ENCODE measurements around the gene KCNRG. TPM values are rescaled to one million over a fixed set of nuclear protein-coding genes. Genes with fewer than 3 reads are reported as not detected.

KCNRG gene
- polyA plus RNA-seq, 1 donor, result 0.76 TPM

GRCh38 chr13:50011461-50011860 lies 3.8 kb upstream of the KCNRG start:
- DNase-seq, result no peak
- WGBS (ENCODE audit: insufficient coverage, low lambda C conversion rate), result no CpG with 5 or more reads among the region's 1 CpG
- peaks cover 46% of the 10 kb centered on the region for H3K36me3 ChIP-seq (ENCODE audit: control insufficient read depth, insufficient read depth, low read length)

DNA sequence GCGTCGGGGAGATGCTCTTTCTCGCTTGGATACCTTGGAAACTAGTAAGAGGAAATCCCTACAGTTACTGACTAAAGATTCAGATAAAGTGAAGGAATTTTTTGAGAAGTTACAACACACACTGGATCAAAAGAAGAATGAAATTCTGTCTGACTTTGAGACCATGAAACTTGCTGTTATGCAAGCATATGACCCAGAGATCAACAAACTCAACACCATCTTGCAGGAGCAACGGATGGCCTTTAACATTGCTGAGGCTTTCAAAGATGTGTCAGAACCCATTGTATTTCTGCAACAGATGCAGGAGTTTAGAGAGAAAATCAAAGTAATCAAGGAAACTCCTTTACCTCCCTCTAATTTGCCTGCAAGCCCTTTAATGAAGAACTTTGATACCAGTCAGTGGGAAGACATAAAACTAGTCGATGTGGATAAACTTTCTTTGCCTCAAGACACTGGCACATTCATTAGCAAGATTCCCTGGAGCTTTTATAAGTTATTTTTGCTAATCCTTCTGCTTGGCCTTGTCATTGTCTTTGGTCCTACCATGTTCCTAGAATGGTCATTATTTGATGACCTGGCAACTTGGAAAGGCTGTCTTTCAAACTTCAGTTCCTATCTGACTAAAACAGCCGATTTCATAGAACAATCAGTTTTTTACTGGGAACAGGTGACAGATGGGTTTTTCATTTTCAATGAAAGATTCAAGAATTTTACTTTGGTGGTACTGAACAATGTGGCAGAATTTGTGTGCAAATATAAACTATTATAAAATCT lies 2.7 kb upstream of the KCNRG start:
- Histone ChIP-seq H3K4me3 (ENCODE audit: low read length) (no peak overlapping the region), H3K27ac (ENCODE audit: low read length) (no peak overlapping the region), H3K9me3 (ENCODE audit: control insufficient read depth, low read depth, low read length) (no peaks in the 10 kb centered on the region), H3K36me3 (ENCODE audit: control insufficient read depth, insufficient read depth, low read length) (peaks cover 46% of the 10 kb centered on the region), H3K4me1 (ENCODE audit: control insufficient read depth, insufficient read depth, low read length) (no peaks in the 10 kb centered on the region), H3K27me3 (ENCODE audit: control insufficient read depth, insufficient read depth, low read length) (no peaks in the 10 kb centered on the region)
- DNase-seq, result no peak
- WGBS (ENCODE audit: insufficient coverage, low lambda C conversion rate), result 86% methylated on average over 1 of the region's 6 CpGs

More at GRCh38 chr13:50011461-50011860, 3.8 kb upstream of the KCNRG start:
- Histone ChIP-seq H3K4me1 (ENCODE audit: control insufficient read depth, insufficient read depth, low read length) (no peaks in the 10 kb centered on the region), H3K9me3 (ENCODE audit: control insufficient read depth, low read depth, low read length) (no peaks in the 10 kb centered on the region), H3K27me3 (ENCODE audit: control insufficient read depth, insufficient read depth, low read length) (no peaks in the 10 kb centered on the region), H3K27ac (ENCODE audit: low read length) (no peak overlapping the region), H3K4me3 (ENCODE audit: low read length) (no peak overlapping the region)

- Histone ChIP-seq H3K4me1 (ENCODE audit: control insufficient read depth, insufficient read depth, low read length) (no peaks in the 10 kb centered on the region), H3K9me3 (ENCODE audit: control insufficient read depth, low read depth, low read length) (no peaks in the 10 kb centered on the region), H3K27ac (ENCODE audit: low read length) (no peak overlapping the region), H3K27me3 (ENCODE audit: control insufficient read depth, insufficient read depth, low read length) (no peaks in the 10 kb centered on the region), H3K36me3 (ENCODE audit: control insufficient read depth, insufficient read depth, low read length) (peaks cover 37% of the 10 kb centered on the region), H3K4me3 (ENCODE audit: low read length) (no peak overlapping the region)
- no peak for DNase-seq
- WGBS (ENCODE audit: insufficient coverage, low lambda C conversion rate), result 100% methylated on average over 1 of the region's 1 CpG
These were observed 858 bp upstream of the KCNRG start for GRCh38 chr13:50014386-50014785.

GRCh38 chr13:50015750-50016149 lies 506 bp downstream of the KCNRG start:
- no CpG with 5 or more reads among the region's 4 CpGs for WGBS (ENCODE audit: insufficient coverage, low lambda C conversion rate)
- Histone ChIP-seq H3K27ac (ENCODE audit: low read length) (no peak overlapping the region), H3K27me3 (ENCODE audit: control insufficient read depth, insufficient read depth, low read length) (no peaks in the 10 kb centered on the region), H3K4me1 (ENCODE audit: control insufficient read depth, insufficient read depth, low read length) (no peaks in the 10 kb centered on the region), H3K9me3 (ENCODE audit: control insufficient read depth, low read depth, low read length) (no peaks in the 10 kb centered on the region), H3K4me3 (ENCODE audit: low read length) (no peak overlapping the region), H3K36me3 (ENCODE audit: control insufficient read depth, insufficient read depth, low read length) (peaks cover 38% of the 10 kb centered on the region)
- no peak for DNase-seq

GRCh38 chr13:50016444-50016843 lies 1.2 kb downstream of the KCNRG start:
- no CpG with 5 or more reads among the region's 2 CpGs for WGBS (ENCODE audit: insufficient coverage, low lambda C conversion rate)
- Histone ChIP-seq H3K9me3 (ENCODE audit: control insufficient read depth, low read depth, low read length) (no peaks in the 10 kb centered on the region), H3K27ac (ENCODE audit: low read length) (no peak overlapping the region), H3K36me3 (ENCODE audit: control insufficient read depth, insufficient read depth, low read length) (peaks cover 36% of the 10 kb centered on the region), H3K4me1 (ENCODE audit: control insufficient read depth, insufficient read depth, low read length) (no peaks in the 10 kb centered on the region), H3K4me3 (ENCODE audit: low read length) (no peak overlapping the region), H3K27me3 (ENCODE audit: control insufficient read depth, insufficient read depth, low read length) (no peaks in the 10 kb centered on the region)
- no peak for DNase-seq

GRCh38 chr13:50017819-50018218 lies 2.6 kb downstream of the KCNRG start:
- Histone ChIP-seq H3K36me3 (ENCODE audit: control insufficient read depth, insufficient read depth, low read length) (peaks cover 23% of the 10 kb centered on the region), H3K27me3 (ENCODE audit: control insufficient read depth, insufficient read depth, low read length) (no peaks in the 10 kb centered on the region), H3K4me3 (ENCODE audit: low read length) (no peak overlapping the region), H3K27ac (ENCODE audit: low read length) (no peak overlapping the region), H3K4me1 (ENCODE audit: control insufficient read depth, insufficient read depth, low read length) (no peaks in the 10 kb centered on the region), H3K9me3 (ENCODE audit: control insufficient read depth, low read depth, low read length) (no peaks in the 10 kb centered on the region)
- DNase-seq, result no peak

- Histone ChIP-seq H3K4me1 (ENCODE audit: control insufficient read depth, insufficient read depth, low read length) (no peaks in the 10 kb centered on the region), H3K9me3 (ENCODE audit: control insufficient read depth, low read depth, low read length) (no peaks in the 10 kb centered on the region), H3K4me3 (ENCODE audit: low read length) (no peak overlapping the region), H3K27me3 (ENCODE audit: control insufficient read depth, insufficient read depth, low read length) (no peaks in the 10 kb centered on the region), H3K27ac (ENCODE audit: low read length) (no peak overlapping the region), H3K36me3 (ENCODE audit: control insufficient read depth, insufficient read depth, low read length) (peaks cover 8% of the 10 kb centered on the region)
- DNase-seq, result no peak
- 100% methylated on average over 1 of the region's 1 CpG for WGBS (ENCODE audit: insufficient coverage, low lambda C conversion rate)
These were observed 10.2 kb downstream of the KCNRG start for GRCh38 chr13:50025436-50025835.

DNA sequence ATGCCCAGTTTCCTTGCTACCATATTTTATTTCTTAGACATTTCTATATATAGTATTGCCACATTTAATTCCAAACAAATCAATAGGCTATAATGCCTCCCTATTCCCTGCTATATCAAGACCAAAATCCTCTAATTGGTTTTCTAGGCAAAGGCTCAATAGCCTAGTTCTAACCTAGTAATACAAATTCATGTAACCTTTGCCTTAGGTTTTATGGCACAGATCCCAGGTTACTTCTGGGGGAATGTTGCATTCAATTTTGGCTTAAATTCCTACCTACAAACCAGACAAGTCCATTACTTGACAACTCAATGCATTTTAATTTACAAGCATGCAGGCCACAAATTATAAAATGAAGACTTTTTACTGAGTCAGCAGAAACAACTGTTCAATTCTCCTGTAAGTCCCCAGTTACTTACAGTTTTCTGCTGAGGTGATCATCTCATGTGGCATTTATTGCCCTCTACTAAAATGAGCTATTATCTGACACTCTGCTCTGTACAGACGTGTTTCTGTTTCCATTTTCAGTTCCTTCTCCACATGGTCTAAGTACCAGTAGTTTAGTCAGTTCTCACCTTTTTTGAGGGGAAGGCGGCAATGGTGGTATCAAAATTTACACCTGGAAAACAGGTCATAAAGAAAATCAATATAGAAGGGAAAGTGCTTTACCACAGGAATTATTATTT lies 11.7 kb downstream of the KCNRG start:
- Histone ChIP-seq H3K4me1 (ENCODE audit: control insufficient read depth, insufficient read depth, low read length) (no peaks in the 10 kb centered on the region), H3K27ac (ENCODE audit: low read length) (peak overlapping the region; percentile 35), H3K4me3 (ENCODE audit: low read length) (no peak overlapping the region), H3K27me3 (ENCODE audit: control insufficient read depth, insufficient read depth, low read length) (no peaks in the 10 kb centered on the region), H3K9me3 (ENCODE audit: control insufficient read depth, low read depth, low read length) (no peaks in the 10 kb centered on the region), H3K36me3 (ENCODE audit: control insufficient read depth, insufficient read depth, low read length) (peaks cover 2% of the 10 kb centered on the region)
- WGBS (ENCODE audit: insufficient coverage, low lambda C conversion rate), result 46% methylated on average over 2 of the region's 2 CpGs
- DNase-seq, result peak; percentile 47 to 81

DNA sequence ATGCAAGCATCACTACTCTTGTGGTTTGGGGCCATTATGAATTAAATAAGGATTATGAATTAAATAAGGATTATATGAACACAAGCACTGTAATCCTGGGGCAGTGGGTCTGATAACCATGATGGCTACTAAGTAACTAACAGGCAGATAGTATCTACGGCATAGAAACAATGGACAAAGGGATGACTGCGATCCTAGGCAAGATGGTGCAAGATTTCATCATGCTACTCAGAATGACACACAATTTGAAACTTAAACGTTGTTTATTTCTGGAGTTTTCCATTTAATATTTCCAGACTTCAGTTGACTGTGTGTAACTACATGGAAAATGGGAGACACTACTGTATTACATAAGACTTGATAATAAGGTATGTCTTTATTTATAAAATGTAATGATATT lies 15.1 kb downstream of the KCNRG start:
- Histone ChIP-seq H3K4me1 (ENCODE audit: control insufficient read depth, insufficient read depth, low read length) (no peaks in the 10 kb centered on the region), H3K9me3 (ENCODE audit: control insufficient read depth, low read depth, low read length) (no peaks in the 10 kb centered on the region), H3K36me3 (ENCODE audit: control insufficient read depth, insufficient read depth, low read length) (no peaks in the 10 kb centered on the region), H3K27me3 (ENCODE audit: control insufficient read depth, insufficient read depth, low read length) (no peaks in the 10 kb centered on the region), H3K4me3 (ENCODE audit: low read length) (no peak overlapping the region), H3K27ac (ENCODE audit: low read length) (no peak overlapping the region)
- DNase-seq, result no peak
- WGBS (ENCODE audit: insufficient coverage, low lambda C conversion rate), result no CpG with 5 or more reads among the region's 3 CpGs

DNA sequence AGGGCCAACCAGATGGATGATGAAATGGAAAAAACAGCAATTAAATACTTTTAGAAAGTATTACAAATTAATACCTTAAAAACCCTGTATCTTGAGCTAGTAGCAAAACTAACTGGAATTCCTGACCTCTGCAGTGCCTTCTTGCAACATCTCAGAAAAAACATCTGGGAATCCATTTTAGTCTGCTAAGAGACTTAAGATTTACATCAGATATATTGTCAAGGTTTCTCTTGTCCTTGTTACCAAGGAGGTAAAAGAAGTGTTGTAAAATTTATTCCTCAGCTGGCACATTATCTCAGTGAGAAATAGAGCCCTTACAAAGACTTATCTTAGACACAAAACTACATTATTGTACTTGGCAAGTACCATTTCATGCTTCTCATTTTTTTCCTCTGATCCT lies 18.5 kb downstream of the KCNRG start:
- H3K9me3 ChIP-seq (ENCODE audit: control insufficient read depth, low read depth, low read length), result no peaks in the 10 kb centered on the region
- H3K27ac ChIP-seq (ENCODE audit: low read length), result no peak overlapping the region
- no peaks in the 10 kb centered on the region for H3K36me3 ChIP-seq (ENCODE audit: control insufficient read depth, insufficient read depth, low read length)
- H3K27me3 ChIP-seq (ENCODE audit: control insufficient read depth, insufficient read depth, low read length), result no peaks in the 10 kb centered on the region
- no peak for DNase-seq
- no peaks in the 10 kb centered on the region for H3K4me1 ChIP-seq (ENCODE audit: control insufficient read depth, insufficient read depth, low read length)
- H3K4me3 ChIP-seq (ENCODE audit: low read length), result no peak overlapping the region

GRCh38 chr13:50037788-50038187 lies 22.5 kb downstream of the KCNRG start:
- H3K36me3 ChIP-seq (ENCODE audit: control insufficient read depth, insufficient read depth, low read length), result no peaks in the 10 kb centered on the region

More at GRCh38 chr13:50037788-50038187, 22.5 kb downstream of the KCNRG start:
- no peaks in the 10 kb centered on the region for H3K27me3 ChIP-seq (ENCODE audit: control insufficient read depth, insufficient read depth, low read length)
- no peaks in the 10 kb centered on the region for H3K4me1 ChIP-seq (ENCODE audit: control insufficient read depth, insufficient read depth, low read length)
- no peak overlapping the region for H3K4me3 ChIP-seq (ENCODE audit: low read length)
- DNase-seq, result no peak
- no peak overlapping the region for H3K27ac ChIP-seq (ENCODE audit: low read length)
- no peaks in the 10 kb centered on the region for H3K9me3 ChIP-seq (ENCODE audit: control insufficient read depth, low read depth, low read length)

Data from large intestine (tissue), 3 donors.